GM23248 (cell line): Measurements from ENCODE around the gene LRRC37A.
"Not testable (repeated sequence)": the region's sequence is repeated elsewhere in the genome, so short reads cannot be mapped to it uniquely, and the experiment has no call there.

Experiments
- EZH2 ChIP-seq: fragments of 200-600 bp; sonication (generic); IDR thresholded peaks from 2 replicates; pipeline ENCODE4 v1.6.1; 2018; ENCODE audit warnings: antibody characterized with exemption, mild to moderate bottlenecking; ENCODE audit not compliant: insufficient read depth, poor library complexity, severe bottlenecking
- EZH2phosphoT487 ChIP-seq: fragments of 200-600 bp; sonication (generic); IDR thresholded peaks from 2 replicates; pipeline ENCODE4 v1.6.1; 2018; ENCODE audit warnings: antibody characterized with exemption, moderate library complexity, mild to moderate bottlenecking, low read depth; ENCODE audit not compliant: insufficient read depth

- not testable (repeated sequence) for TF ChIP-seq EZH2, EZH2phosphoT487
Observed at GRCh38 chr17:46266063-46266655, 28.8 kb upstream of the LRRC37A start.
